HG03135 (cell line): Measurements from ENCODE around the gene DHRSX.
"Not testable (repeated sequence)": the region's sequence is repeated elsewhere in the genome, so short reads cannot be mapped to it uniquely, and the experiment has no call there.

ENCODE experiments used
- ATAC-seq: cut with Tn5 transposase; IDR thresholded peaks from one replicate; pipeline ENCODE4 v1.9.1; 2021; ENCODE audit warnings: mild to moderate bottlenecking, moderate library complexity; ENCODE audit not compliant: unreplicated experiment

The DHRSX gene

DNA sequence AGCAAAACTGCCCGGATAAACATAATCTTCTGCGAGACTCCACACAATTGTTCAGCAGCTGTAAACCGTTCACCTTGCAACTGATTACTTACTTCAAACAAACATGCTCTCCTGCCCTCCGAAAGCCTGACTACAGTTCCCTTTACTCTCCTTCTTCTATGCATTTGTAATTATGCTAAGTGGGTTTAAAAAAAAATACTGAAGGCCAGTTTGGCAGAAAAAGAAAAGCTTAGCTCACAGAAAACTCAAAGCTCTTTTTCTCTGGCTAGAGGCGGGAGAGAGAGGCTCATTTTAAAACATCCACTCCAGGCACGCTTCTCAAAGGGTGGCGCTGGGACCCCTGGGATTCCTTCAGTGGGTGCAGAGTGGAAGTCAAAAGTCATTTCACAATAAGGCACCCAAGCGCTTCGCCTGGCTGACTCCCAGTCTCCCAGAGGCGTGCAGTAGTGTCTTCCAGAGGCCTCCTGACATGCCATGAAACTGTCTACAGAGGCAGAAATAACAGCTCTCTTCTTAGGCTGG, 1.9 kb downstream of the DHRSX start:
- no peak for ATAC-seq

DNA sequence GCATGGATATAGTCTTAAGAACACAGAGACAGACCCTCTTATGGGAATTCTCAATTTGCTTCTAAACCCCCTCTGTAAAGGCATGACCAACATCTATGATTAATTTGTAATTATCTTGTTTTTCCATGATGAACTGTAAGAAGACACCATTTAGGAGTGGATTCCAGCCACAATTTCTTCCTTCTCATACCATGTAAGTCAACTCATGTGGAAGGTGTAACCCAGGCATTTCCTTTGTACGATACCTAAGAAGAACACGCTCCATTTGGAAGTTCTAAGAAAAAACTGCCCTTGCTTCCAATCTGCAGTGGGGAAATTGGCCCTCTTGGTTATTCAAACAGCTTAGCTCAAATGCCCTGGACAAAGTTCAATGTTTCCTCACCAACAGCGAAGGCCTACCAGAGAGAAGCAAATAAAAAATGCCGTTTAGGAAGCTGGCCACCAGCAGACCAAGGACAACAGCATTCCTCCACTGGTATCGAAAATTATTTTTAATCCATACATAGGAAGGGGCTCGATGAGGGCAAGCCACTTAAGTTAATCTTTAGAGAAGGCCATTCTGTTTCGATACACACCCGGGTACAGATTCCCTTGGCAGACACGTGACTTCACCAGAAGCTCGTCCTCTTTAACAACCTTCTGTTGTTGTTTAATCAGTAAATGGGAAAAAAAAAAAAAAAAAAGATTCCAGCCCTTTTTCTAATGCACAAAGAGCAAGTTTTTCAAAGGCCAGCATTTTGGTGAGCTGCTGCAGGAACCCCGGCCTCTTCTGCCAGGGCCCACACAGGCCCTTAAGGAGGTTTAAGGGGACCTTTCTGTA, 2.6 kb downstream of the DHRSX start:
- no peak for ATAC-seq

DNA sequence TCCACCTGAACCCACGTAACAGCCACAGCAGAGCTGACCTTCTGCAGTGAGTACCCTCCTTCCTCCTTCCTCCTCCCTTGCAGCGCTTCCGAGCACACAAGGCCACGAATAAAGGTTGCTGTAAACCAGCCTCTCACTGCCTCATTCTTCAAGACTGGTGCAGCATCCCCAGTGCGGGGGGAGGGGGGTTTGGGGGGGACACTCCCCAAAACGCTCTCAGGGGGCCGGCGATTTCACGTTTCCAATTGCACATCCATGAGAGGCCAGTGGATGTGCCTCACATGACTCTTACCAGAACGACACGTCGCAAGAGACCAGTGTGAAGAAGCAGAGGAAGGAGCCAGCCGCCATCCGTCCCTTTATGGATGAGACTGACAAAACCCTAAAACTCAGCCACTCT, 5.2 kb downstream of the DHRSX start:
- no peak for ATAC-seq

DNA sequence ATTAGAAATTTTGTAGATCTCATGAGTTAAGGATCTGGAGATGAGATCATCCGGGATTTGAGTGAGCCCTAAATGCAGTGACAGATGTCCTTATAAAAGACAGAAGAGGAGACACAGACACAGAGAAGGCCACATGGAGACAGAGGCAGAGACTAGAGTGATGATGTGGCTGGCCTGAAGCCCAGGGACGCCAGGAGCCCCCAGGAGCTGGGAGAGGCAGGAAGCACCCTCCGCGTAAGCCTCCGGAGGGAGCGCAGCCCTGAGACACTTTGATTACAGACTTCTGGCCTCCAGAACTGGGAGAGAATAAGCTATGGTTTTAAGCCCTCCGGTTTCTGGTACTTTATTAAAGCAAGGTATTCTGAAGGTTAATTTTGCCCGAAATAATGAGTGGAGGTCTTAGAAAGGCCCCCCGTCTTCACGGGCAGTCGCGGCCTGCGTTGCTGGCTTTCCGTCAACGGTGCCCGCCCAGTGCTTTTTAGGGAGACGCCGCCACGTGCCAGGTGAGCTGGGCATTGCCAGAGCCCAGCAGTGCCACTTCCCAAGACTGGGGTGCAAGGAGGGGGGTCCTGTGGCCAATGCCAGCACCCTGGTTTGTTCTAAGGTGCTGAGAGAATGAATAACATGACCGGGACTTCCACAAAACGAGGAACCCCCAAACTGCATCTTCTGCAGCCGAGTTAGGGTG, 8.1 kb downstream of the DHRSX start:
- ATAC-seq = no peak

DNA sequence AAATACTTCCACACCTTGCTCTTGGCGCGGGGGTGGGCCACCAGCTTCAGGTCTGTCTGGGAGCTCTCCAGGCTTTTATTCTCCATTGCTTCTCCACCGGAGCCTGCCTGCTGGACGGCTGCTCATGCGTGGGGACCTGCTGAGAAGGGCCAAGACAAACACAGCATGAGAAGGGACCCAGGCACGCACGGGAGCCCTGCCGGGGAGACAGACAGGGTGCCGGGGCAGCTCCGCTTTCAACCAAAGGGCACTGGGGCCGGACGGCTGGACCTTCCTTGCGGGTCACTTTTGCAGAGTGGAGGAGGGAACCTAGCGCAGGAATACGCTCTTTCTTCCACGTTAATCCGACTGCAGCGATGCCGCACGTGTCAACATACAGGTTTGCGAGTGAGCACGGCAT, 10.1 kb downstream of the DHRSX start:
- no peak for ATAC-seq

DNA sequence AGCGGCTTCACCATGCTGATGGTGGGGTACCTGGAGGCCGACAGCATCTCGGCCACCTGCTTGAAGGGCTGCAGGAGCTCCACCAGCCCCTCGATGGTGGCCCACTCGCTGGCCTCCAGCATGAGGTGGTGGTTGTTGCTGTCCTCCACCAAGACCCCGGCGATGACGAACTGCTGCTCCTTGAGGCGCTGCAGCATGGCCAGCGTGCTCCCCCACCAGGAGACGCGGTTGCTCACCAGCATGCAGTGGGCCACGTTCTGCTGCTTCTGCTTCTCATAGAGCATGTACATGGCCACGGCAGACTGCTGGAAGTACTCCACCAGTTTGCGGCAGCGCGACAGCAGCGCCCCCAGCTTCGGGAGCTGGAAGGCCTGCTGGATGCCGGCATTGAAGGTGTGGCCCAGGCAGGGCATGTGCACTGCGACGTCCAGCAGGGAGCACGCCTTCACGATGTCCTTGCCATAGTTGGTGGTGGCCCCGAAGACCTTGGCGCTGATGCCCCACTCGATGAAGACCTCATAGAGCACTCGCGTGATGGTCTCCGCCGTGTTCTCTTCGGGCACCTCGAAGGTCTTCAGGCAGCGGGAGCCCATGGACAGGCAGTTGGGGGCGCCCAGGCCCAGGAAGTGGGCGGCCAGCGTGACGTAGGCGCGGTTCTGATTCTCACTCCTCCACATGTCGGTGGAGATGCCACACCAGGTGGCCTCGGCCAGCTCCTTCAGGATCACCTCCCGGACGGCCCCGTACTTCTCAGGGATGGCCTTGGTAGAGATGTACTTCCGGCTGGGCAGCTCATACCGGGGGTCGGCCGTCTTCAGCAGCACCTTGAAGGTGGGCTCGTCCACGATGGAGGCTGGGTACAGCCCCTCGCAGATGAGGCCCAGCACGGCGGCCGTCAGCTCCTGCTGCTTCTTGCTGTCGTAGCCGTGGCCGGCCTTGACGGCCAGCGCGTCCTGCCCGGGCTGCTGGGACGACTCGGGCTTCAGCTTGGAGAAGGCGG, 11.0 kb downstream of the DHRSX start:
- no peak for ATAC-seq

DNA sequence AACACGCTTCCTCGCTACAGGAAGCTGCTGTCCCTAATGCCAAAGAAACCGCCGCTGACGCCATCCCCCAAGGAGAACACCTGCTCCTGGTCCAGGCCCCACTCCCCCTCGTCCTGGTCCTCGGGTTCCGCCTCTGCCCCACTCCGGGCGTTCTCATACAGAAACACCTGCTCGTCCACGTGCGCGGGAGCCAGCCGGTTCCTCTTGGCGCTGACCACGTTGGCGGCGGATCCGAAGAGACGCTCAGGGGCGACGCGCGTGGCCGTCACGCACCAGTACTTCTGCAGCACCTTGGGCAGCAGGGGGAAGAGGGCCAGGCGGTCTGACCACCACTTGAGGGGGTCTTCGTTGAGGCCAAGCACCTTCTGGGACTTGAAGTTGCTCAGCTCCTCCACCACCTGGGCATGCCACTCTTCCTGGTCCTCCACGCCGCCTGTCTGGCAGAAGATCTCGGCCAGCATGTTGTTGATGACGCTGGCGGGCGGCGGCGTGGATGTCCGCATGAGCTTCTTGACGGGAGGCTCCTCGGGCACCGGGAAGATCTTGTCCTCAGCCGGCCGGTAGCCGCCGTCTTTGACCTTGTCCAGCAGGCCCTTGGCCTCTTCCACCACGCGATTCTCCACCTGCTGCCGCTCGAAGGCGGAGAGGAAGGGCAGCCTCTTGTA, 12.0 kb downstream of the DHRSX start:
- ATAC-seq = no peak

DNA sequence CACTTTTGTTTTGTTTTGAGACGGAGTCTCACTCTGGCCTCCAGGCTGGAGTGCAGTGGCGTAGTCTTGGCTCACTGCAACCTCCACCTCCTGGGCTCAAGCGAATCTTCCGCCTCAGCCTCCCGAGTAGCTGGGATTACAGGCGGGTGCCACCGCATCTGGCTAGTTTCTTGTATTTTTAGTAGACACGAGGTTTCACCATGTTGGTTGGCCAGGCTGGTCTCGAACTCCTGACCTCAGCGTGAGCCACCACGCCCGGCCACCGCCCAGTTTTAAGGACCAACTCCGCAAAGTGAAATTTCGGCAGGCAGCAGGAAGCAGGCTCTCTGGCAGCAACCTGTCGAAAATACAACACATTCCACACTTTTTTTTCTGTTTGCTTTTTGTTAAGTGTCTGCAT, 13.4 kb downstream of the DHRSX start:
- no peak for ATAC-seq

DNA sequence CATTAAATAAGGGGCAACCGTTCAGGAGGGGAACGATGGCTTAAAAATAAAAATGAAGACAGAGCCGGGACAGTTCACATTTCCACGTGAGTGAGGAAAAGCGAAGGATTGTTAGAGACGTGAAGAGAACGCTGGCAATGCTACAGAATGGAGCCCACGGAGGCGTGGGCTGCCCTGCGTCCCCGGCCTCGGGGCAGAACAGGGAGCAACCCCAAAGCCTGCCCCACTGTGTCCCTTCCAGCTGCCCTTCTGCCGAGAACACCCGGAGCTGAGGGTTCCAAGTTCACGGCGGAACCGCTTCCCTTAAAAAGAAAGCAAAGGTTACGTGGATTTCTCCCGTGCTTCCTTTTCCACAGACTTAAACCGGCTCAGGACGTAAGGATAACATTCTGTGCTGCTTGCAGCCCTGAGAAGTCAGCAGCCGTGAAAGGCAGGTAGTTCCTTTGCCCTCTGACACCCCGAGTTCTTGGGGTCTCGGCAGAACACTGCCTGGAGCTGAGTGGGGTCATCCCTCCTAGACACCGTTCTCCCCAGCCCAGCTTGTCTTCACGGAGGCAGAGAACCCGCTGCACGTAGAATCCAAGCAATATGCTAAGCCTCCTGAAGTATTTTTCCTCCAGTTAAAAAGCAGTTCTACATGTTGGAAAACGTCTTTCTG, 14.2 kb downstream of the DHRSX start:
- ATAC-seq = no peak

DNA sequence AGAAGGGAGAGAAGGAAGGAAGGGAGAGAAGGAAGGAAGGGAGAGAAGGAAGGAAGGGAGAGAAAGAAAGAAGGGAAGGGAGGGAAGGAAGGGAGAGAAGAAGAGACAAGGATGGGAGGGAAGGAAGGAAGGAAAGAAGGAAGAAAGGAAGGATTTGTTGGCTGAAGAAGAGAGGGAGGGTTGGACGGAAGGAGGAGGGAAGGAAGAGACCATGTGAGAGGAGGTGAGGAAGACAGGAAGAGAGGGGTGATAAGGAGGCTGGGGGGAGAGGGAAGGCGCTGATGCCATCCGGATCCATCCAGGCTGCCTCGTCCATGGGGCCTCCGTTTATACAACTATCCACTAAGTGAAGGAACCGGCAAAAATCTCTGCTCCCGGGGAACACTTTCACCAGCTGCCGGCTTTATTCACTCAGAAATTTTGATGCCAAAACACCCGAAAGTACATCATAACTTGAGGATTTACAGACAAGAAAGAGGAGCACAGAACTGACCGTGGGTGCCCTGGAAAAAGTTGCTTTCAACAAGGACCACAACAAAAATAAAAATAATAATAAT, 14.9 kb downstream of the DHRSX start:
- no peak for ATAC-seq

DNA sequence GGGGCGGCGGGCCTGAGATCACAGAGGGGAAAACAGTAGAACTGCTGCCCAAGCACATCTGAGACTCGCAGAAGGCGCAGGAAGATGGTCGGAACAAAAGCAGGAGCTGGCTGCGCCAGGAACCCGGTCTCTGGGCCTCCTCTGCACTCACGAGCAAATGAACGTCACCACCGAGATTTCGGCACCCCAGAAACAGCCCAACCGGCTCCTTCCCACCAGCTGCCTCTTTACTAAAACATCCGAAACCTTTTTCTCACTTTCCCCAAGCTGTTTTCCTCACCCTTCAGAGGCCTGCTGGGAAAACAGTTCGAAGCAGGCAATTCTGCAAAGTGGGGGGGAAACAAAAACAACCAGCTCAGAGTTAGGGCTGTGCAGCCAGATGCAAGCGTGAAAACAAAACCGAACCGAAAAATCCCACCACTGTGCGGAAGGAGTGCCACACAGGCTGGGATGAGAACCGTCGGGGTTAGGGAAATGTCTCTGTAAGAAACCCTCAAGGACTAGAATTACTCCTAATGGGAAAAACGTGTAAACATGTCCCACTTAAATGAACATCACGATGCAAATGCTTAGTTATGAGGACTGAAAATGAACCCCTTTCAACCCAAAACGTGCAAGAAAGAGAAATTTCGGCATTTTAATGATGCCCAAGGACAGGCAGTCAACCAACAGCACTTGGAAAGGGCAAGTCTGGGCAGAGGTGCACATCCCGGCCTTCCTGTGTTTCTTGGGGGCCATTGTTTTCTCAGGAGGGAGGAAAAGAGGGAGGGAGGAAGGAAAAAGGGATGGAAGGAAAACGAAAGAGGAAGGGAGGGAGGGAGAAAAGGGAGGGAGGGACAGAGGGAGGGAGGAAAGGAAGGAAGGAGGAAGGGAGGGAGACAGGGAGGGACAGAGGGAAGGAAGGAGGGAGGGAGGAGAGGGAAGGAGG, 15.8 kb downstream of the DHRSX start:
- ATAC-seq = no peak

DNA sequence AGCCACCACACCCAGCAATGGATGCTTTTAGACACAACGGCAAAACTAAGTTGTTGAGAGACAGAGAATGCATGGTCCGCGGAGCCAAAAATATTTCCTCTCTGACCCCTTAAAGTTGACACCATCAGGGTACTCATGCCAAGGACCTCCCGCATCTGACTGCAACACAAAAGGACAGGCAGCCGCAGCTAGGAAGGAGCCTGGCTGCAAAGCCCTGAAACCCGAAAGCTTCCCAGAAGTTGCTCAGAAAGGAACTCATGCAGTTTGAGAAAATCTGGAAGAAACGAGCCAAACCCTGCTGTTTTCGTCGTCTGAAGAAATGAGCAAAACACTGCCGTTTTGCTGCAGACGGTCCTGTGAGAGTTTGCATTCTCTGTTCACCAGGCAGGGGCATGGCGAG, 16.5 kb downstream of the DHRSX start:
- ATAC-seq = no peak

DNA sequence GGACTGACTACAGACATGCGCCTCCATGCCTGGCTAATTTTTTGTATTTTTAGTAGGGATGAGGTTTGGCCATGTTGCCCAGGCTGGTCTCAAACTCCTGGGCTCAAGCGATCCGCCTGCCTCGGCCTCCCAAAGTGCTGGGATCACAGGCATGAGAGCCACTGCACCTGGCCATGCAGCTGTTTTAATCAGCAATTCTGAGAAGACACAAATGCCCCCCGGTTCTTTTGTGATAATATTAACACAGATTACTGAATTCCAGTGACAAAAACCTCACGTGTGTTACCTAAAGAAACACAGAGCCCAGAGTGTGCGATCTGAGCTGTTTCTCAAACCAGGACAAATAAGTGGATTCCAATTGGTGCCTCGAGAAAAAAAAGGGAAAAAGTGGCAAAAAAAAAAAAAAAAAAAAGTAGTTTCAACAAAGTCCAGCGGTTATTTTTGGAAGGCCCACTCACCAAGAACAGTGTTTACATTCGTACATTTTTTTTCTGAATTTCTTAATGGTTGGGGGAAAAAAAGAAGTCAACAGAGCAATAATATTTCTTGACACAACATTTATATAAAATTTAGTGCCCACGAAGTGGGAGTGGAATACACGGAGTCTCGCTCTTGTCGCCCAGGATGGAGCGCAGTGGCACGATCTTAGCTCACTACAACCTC, 17.2 kb downstream of the DHRSX start:
- no peak for ATAC-seq

DNA sequence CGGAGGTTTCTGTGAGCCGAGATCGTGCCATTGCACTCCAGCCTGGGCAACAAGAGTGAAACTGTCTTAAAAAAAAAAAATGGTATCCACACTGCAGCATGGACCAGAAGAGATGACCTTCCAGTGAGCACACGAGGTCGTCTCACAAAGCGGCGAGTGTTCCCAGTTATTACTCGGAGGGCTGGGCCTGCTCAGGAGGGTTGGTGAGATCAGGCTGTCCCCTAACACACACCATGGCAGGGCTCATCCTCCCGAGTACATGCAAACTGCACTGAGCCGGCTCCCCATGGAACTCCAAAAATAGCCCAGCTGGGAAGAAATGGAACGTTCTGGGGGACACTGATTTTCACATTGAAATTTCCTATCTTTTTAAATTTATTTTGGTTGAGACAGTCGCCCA, 19.2 kb downstream of the DHRSX start:
- ATAC-seq = not testable (repeated sequence)

DNA sequence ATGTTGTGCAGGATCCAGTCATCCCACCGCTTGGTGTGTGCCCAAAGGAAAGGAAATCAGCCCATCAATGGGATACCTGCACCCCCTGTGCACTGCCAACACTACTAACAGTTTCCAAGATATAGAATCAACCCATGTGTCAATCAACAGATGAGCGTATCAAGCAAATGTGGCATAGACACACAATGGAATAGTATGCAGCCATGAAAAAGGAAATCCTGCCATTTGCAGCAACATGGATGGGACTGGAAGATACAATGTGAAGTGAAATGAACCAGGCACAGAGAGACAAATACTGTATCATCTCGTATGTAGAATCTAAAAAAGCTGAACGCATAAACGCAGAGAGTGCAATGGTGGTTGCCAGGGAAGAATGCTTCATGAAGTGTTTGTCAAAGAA, 20.8 kb downstream of the DHRSX start:
- ATAC-seq = not testable (repeated sequence)

DNA sequence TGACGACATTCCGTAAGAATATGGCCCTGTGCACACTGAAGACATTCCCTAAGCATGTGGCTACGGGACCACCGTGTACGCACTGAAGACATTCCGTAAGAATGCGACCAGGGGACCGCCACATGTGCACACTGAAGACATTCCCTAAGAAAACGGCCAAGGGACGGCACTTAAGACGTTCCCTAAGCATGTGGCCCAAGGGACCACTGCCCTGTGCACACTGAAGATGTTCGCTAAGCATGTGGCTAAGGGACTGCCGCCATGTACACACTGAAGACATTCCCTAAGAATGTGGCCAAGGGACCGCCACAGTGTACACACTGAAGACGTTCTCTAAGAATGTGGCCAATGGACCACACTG, 21.4 kb downstream of the DHRSX start:
- no peak for ATAC-seq

DNA sequence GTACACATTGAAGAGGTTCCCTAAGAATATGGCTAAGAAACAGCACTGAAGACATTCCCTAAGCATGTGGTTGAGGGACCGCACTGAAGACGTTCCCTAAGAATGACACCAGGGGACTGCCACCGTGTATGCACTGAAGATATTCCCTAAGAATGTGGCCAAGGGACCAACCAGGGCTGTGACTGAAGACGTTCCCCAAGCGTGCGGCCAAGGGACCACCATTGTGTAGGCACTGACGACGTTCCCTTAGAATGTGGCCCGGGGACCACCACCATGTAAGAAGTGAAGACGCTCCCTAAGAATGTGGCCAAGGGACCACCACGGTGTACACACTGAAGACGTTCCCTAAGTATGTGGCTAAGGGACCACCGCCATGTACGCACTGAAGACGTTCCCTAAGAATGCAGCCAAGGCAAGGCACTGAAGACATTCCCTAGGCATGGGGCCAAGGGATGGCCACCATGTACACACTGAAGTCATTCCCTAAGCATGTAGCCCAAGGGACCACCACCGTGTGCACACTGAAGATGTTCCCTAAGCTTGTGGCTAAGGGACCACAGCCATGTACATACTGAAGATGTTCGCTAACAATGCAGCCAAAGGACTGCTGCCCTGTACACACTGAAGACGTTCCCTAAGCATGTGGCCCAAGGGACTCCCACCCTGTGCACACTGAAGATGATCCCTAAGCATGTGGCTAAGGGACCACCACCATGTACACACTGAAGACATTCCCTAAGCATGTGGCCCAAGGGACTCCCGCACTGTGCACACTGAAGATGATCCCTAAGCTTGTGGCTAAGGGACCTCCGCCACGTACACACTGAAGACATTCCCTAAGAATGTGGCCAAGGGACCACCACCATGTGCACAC, 22.0 kb downstream of the DHRSX start:
- no peak for ATAC-seq
